HG02759 (cell line): Measurements from ENCODE around the gene FAM229B.
"Not testable (repeated sequence)": the region's sequence is repeated elsewhere in the genome, so short reads cannot be mapped to it uniquely, and the experiment has no call there.

Experiments used
- ATAC-seq: cut with Tn5 transposase; IDR thresholded peaks from one replicate; pipeline ENCODE4 v1.9.1; 2021; ENCODE audit warnings: mild to moderate bottlenecking, moderate library complexity; ENCODE audit not compliant: unreplicated experiment

The FAM229B gene

GRCh38 chr6:112087136-112087911, at the start of gene FAM229B, which contains the start of gene TUBE1:
FAM229B (plus strand) TSS chr6:112087591; CDS start chr6:112099284, 11,693 bp downstream.
TUBE1 (minus strand) TSS chr6:112087482; CDS start chr6:112087434, 48 bp downstream.
- peak; percentile 98 for ATAC-seq

- ATAC-seq = no peak
Observed at GRCh38 chr6:112037783-112038216, 49.6 kb upstream of the FAM229B start.

GRCh38 chr6:112038268-112038667, 49.1 kb upstream of the FAM229B start:
- ATAC-seq = no peak

GRCh38 chr6:112038756-112039430, 48.5 kb upstream of the FAM229B start:
- no peak for ATAC-seq

- ATAC-seq = no peak
Observed at GRCh38 chr6:112039431-112039770, 48.0 kb upstream of the FAM229B start.

- ATAC-seq = no peak
Observed at GRCh38 chr6:112040956-112041355, 46.4 kb upstream of the FAM229B start.

- ATAC-seq = no peak
Observed at GRCh38 chr6:112041535-112041934, 45.9 kb upstream of the FAM229B start.

- ATAC-seq = peak; percentile 92
Observed at GRCh38 chr6:112043032-112044007, 44.1 kb upstream of the FAM229B start.

GRCh38 chr6:112044196-112044595, 43.2 kb upstream of the FAM229B start:
- ATAC-seq = no peak

- ATAC-seq = no peak
Observed at GRCh38 chr6:112044856-112045255, 42.5 kb upstream of the FAM229B start.

- ATAC-seq = not testable (repeated sequence)
Observed at GRCh38 chr6:112047523-112047922, 39.9 kb upstream of the FAM229B start.

GRCh38 chr6:112049026-112049799, 38.2 kb upstream of the FAM229B start:
- ATAC-seq = no peak

- ATAC-seq = no peak
Observed at GRCh38 chr6:112049996-112050395, 37.4 kb upstream of the FAM229B start.

GRCh38 chr6:112050429-112050828, 37.0 kb upstream of the FAM229B start:
- no peak for ATAC-seq

GRCh38 chr6:112051251-112051740, 36.1 kb upstream of the FAM229B start:
- ATAC-seq = not testable (repeated sequence)

- no peak for ATAC-seq
Observed at GRCh38 chr6:112054001-112054400, 33.4 kb upstream of the FAM229B start, which contains the start of gene CCN6. CCN6 (plus strand) TSS chr6:112054104; CDS start chr6:112054358, 254 bp downstream.

- ATAC-seq = no peak
Observed at GRCh38 chr6:112054555-112055190, 32.7 kb upstream of the FAM229B start.

GRCh38 chr6:112058243-112059032, 29.0 kb upstream of the FAM229B start:
- ATAC-seq = no peak

GRCh38 chr6:112061605-112062004, 25.8 kb upstream of the FAM229B start:
- no peak for ATAC-seq
